ENCODE data around the gene SPTBN4. TPM values are rescaled to one million over a fixed set of nuclear protein-coding genes. Genes with fewer than 3 reads are reported as not detected.
"Not testable (repeated sequence)": the region's sequence is repeated elsewhere in the genome, so short reads cannot be mapped to it uniquely, and the experiment has no call there.

The SPTBN4 gene
- total and polyA plus RNA-seq, 10 of the 15 experiments (the other 5 are each of a cell fraction or from before 2014, with no cell fraction given) = 0.04 to 1.1 (median 0.34) TPM; not detected in 1

DNA sequence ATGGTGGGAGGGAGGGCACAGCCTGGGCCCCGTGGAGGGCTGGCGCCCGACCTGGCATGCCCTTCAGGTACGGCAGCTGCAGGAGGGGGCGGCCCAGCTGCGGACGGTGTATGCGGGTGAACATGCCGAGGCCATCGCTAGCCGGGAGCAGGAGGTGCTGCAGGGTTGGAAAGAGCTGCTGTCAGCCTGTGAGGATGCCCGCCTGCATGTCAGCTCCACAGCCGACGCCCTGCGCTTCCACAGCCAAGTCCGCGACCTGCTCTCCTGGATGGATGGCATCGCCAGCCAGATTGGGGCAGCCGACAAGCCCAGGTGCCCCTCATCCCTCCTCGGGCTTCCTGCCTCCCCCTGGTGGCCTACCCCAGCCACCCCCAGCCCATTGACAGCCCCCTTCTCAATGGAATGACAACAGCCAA, 93.3 kb downstream of the SPTBN4 start (continued):
- TF ChIP-seq NR2C2 (IDR thresholded peaks at IDR 0.05; ENCODE audit: borderline replicate concordance, control insufficient read depth, insufficient read length, low read depth) (no peak), YY1 (IDR thresholded peaks at IDR 0.05; ENCODE audit: low read depth, low read length) (no peak), RAD21 (IDR thresholded peaks at IDR 0.05; ENCODE audit: insufficient read depth, low read depth, low read length) (no peak), CHD1 (IDR thresholded peaks at IDR 0.05; ENCODE audit: low read depth, low read length) (no peak), ATF7 (IDR thresholded peaks at IDR 0.05; ENCODE audit: low read depth) (no peak), NFXL1 (IDR thresholded peaks at IDR 0.05; ENCODE audit: borderline replicate concordance) (no peak)

DNA sequence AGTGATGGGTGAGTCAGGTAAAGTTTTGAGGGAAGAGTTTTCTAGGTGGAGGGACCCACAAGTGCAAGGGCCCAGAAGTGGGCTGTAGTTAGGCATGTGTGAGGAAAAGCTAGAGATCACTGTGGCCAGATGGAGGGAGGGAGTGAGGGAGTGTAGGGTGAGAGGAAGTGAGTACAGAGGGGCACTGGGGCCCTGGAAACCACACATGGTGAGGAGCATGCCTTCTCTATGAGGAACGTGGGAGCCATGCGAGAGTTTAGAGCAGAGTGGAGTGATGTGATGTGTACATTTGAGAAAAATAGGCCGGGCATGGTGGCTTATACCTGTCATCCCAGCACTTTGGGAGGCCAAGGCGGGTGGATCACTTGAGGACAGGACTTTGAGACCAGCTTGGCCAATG, 95.1 kb downstream of the SPTBN4 start:
- no peak overlapping the region for H3K9ac ChIP-seq (ENCODE audit: control insufficient read depth, insufficient read depth, low read length)
- CTCF ChIA-PET = interaction anchor here (0.6 kb wide), 1 partner anchor 552 kb away, joined by 3 read pairs; no protein-coding TSS in a partner anchor
- RAD21 ChIA-PET (ENCODE audit: unreplicated experiment) = no interaction called here

DNA sequence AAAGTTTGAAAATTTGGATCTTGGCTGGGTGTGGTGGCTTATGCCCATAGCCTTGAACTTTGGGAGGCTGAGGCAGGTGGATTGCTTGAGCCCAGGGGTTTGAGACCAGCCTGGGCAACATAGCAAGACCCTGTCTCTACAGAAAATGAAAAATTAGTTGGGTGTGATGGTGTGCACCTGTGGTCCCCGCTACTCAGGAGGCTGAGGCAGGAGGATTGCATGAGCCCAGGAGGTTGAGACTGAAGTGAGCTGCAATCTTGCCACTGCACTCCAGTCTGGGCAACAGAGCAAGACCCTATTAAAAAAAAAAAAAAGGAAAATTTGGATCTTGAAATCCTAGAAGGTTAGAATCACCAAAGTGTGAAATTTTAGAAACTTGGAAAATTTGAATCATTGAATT, 97.7 kb downstream of the SPTBN4 start:
- CTCF ChIA-PET; SMC1A ChIA-PET (ENCODE audit: uncharacterized antibody, unreplicated experiment); H3K36me3 ChIP-seq (ENCODE audit: control insufficient read depth in 2 of 2, insufficient read depth in 2 of 2, low read length in 1 of 2); H3K27ac ChIP-seq (ENCODE audit: control insufficient read depth, insufficient read depth); FAIRE-seq; RAD21 ChIA-PET (ENCODE audit: unreplicated experiment); H2AFZ ChIP-seq (ENCODE audit: control insufficient read depth, low read depth, low read length); DNase-seq (ENCODE audit: low read depth, low spot score); H4K20me1 ChIP-seq (ENCODE audit: control insufficient read depth, insufficient read depth); BruUV-seq (replicated peaks); in situ Hi-C loops (cut with MboI); H3K79me2 ChIP-seq (ENCODE audit: control insufficient read depth, insufficient read depth, low read length); H3K9me3 ChIP-seq (replicated peaks; ENCODE audit: control insufficient read depth, insufficient read depth, low read length); H3K4me1 ChIP-seq (ENCODE audit: control insufficient read depth, insufficient read depth, low read length); H3K4me3 ChIP-seq; ATAC-seq; POLR2A ChIA-PET; intact Hi-C loops (cut with micrococcal nuclease; ENCODE audit: unreplicated experiment); H3K9ac ChIP-seq (ENCODE audit: control insufficient read depth, insufficient read depth, low read length); H3K4me2 ChIP-seq (ENCODE audit: control insufficient read depth, insufficient read depth): not testable (repeated sequence)
- H3K27me3 ChIP-seq (replicated peaks in 1 of 2; ENCODE audit: control insufficient read depth in 2 of 2, insufficient read depth in 2 of 2, low read length in 1 of 2) = peaks cover 4 to 13% of the 10 kb centered on the region in 2 experiments; a peak in 3 of 4 replicates
- 58% methylated on average over 1 of the region's 1 CpG for WGBS (ENCODE audit: insufficient coverage, insufficient replicate concordance, low lambda C conversion rate, missing lambda C conversion rate)

More for the DNA sequence above, 95.1 kb downstream of the SPTBN4 start:
- no peak overlapping the region for H3K4me2 ChIP-seq (ENCODE audit: control insufficient read depth, insufficient read depth)
- in situ Hi-C loops (cut with MboI) = no loop called here
- intact Hi-C loops (cut with micrococcal nuclease; ENCODE audit: unreplicated experiment) = no loop called here
- no peaks in the 10 kb centered on the region for H4K20me1 ChIP-seq (ENCODE audit: control insufficient read depth, insufficient read depth)
- FAIRE-seq (no peak), DNase-seq (ENCODE audit: low read depth, low spot score) (no peak), ATAC-seq (no peak)
- no peak overlapping the region for H3K27ac ChIP-seq (ENCODE audit: control insufficient read depth, insufficient read depth)
- H3K4me1 ChIP-seq (ENCODE audit: control insufficient read depth, insufficient read depth, low read length) = no peaks in the 10 kb centered on the region
- no peak overlapping the region for H2AFZ ChIP-seq (ENCODE audit: control insufficient read depth, low read depth, low read length)
- ChIA-PET POLR2A (no interaction called here), SMC1A (ENCODE audit: uncharacterized antibody, unreplicated experiment) (no interaction called here)
- no peaks in the 10 kb centered on the region for H3K36me3 ChIP-seq (ENCODE audit: control insufficient read depth in 2 of 2, insufficient read depth in 2 of 2, low read length in 1 of 2)
- no TSS peak for BruUV-seq (replicated peaks)
- no peaks in the 10 kb centered on the region for H3K9me3 ChIP-seq (replicated peaks; ENCODE audit: control insufficient read depth, insufficient read depth, low read length)
- H3K79me2 ChIP-seq (ENCODE audit: control insufficient read depth, insufficient read depth, low read length) = no peaks in the 10 kb centered on the region
- no peak overlapping the region for H3K4me3 ChIP-seq
- WGBS (ENCODE audit: insufficient coverage, insufficient replicate concordance, low lambda C conversion rate, missing lambda C conversion rate) = 11% methylated on average over 4 of the region's 4 CpGs
- H3K27me3 ChIP-seq (replicated peaks in 1 of 2; ENCODE audit: control insufficient read depth in 2 of 2, insufficient read depth in 2 of 2, low read length in 1 of 2) = peaks cover 0 to 4% of the 10 kb centered on the region in 2 experiments; a peak in 2 of 4 replicates
- TF ChIP-seq ETV6 (conservative IDR thresholded peaks at IDR 0.05 in 1 of 2, IDR thresholded peaks at IDR 0.05 in 1 of 2; ENCODE audit: borderline replicate concordance in 1 of 2, low read depth in 1 of 2) (no peak), ZNF207 (IDR thresholded peaks at IDR 0.05; ENCODE audit: borderline replicate concordance) (no peak), SPI1 (IDR thresholded peaks at IDR 0.05; ENCODE audit: borderline replicate concordance, insufficient read depth, low read depth, low read length) (peak; percentile 13; the same call in 1 of the 2 replicates), TBL1XR1 (IDR thresholded peaks at IDR 0.05; ENCODE audit: low read depth, low read length) (no peak)
